ENCODE results near the gene ERBIN.

DNA sequence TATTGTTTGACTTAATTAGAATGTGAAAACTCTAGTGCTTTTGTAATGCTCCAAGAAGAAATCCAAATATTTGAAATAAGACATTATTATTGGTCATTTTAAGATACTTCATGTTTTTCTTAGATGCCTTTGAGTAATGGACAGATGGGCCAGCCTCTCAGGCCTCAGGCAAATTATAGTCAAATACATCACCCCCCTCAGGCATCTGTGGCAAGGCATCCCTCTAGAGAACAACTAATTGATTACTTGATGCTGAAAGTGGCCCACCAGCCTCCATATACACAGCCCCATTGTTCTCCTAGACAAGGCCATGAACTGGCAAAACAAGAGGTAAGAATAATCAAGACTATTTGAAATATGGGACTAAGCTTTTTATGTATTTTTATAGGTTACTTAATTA is 148.5 kb downstream of the ERBIN start:
- TF ChIP-seq MAFG (CRISPR knock-in tag; IDR thresholded peaks at IDR 0.05) (no peak), NR2C2 (CRISPR knock-in tag; IDR thresholded peaks at IDR 0.05; ENCODE audit: borderline replicate concordance) (no peak)

All from HepG2 (cell line).